SK-N-SH treated with all-trans-retinoic acid at 6 μM for 48 hours (cell line): ENCODE results near the gene C10orf120.

Experiments used
- ATAC-seq: fragments of 200-7000 bp; cut with Tn5 transposase; 3 replicates; pipeline ENCODE4 v1.9.1; 2020; ENCODE audit warnings: mild to moderate bottlenecking, moderate library complexity
- ARNTL ChIP-seq: fragments of 450-650 bp; formaldehyde crosslinking; IDR thresholded peaks from 2 replicates; pipeline ENCODE4 v1.5.0; 2020; ENCODE audit warnings: low read depth, mild to moderate bottlenecking, moderate library complexity, borderline replicate concordance
- BACH2 ChIP-seq: fragments of 250-450 bp; sonication (Bioruptor Pico); IDR thresholded peaks from 2 replicates; pipeline ENCODE4 v1.9.0; 2021; ENCODE audit warnings: mild to moderate bottlenecking, borderline replicate concordance
- CREB5 ChIP-seq: fragments of 250-450 bp; sonication (Bioruptor Pico); IDR thresholded peaks from 2 replicates; pipeline ENCODE4 v1.5.1; 2020; ENCODE audit warnings: low read depth, mild to moderate bottlenecking, moderate library complexity
- CSDC2 ChIP-seq: fragments of 250-450 bp; sonication (Bioruptor Pico); IDR thresholded peaks from 2 replicates; pipeline ENCODE4 v1.5.0; 2020; ENCODE audit warnings: mild to moderate bottlenecking, moderate library complexity
- CSRNP3 ChIP-seq: fragments of 250-450 bp; sonication (Bioruptor Pico); IDR thresholded peaks from 2 replicates; pipeline ENCODE4 v1.5.1; 2021; ENCODE audit warnings: mild to moderate bottlenecking, moderate library complexity
- ESRRG ChIP-seq: fragments of 250-450 bp; sonication (Bioruptor Pico); IDR thresholded peaks from 2 replicates; pipeline ENCODE4 v1.6.1; 2021; ENCODE audit warnings: mild to moderate bottlenecking
- GLIS3 ChIP-seq: fragments of 250-450 bp; sonication (Bioruptor Pico); IDR thresholded peaks from 2 replicates; pipeline ENCODE4 v1.5.0; 2020; ENCODE audit warnings: mild to moderate bottlenecking, moderate library complexity
- ISL1 ChIP-seq: fragments of 250-450 bp; sonication (Bioruptor Pico); IDR thresholded peaks from 2 replicates; pipeline ENCODE4 v2.1.2; 2022; ENCODE audit warnings: mild to moderate bottlenecking, moderate library complexity
- OSR1 ChIP-seq: fragments of 250-450 bp; sonication (Bioruptor Pico); IDR thresholded peaks from 2 replicates; pipeline ENCODE4 v1.8.0; 2022; ENCODE audit warnings: moderate library complexity, mild to moderate bottlenecking, inconsistent platforms
- PATZ1 ChIP-seq: fragments of 250-450 bp; sonication (Bioruptor Pico); IDR thresholded peaks from 2 replicates; pipeline ENCODE4 v1.8.0; 2020; ENCODE audit warnings: mild to moderate bottlenecking, moderate library complexity, borderline replicate concordance
- POU6F1 ChIP-seq: fragments of 250-450 bp; sonication (Bioruptor Pico); IDR thresholded peaks from 2 replicates; pipeline ENCODE4 v1.8.0; 2021; ENCODE audit warnings: low read depth, mild to moderate bottlenecking, moderate library complexity, borderline replicate concordance
- PPARA ChIP-seq: fragments of 250-450 bp; sonication (Bioruptor Pico); IDR thresholded peaks from 2 replicates; pipeline ENCODE4 v1.5.0; 2020; ENCODE audit warnings: mild to moderate bottlenecking, borderline replicate concordance
- RARB ChIP-seq: fragments of 250-450 bp; sonication (Bioruptor Pico); IDR thresholded peaks from 2 replicates; pipeline ENCODE4 v1.8.0; 2021; ENCODE audit warnings: mild to moderate bottlenecking, moderate library complexity
- SNAI2 ChIP-seq: fragments of 250-450 bp; sonication (Bioruptor Pico); IDR thresholded peaks from 2 replicates; pipeline ENCODE4 v1.5.0; 2020; ENCODE audit warnings: mild to moderate bottlenecking, moderate library complexity
- TOX ChIP-seq: fragments of 250-450 bp; sonication (Bioruptor Pico); IDR thresholded peaks from 2 replicates; pipeline ENCODE4 v1.8.0; 2021; ENCODE audit warnings: mild to moderate bottlenecking, moderate library complexity, borderline replicate concordance
- TSHZ2 ChIP-seq: fragments of 250-450 bp; sonication (Bioruptor Pico); IDR thresholded peaks from 2 replicates; pipeline ENCODE4 v1.5.0; 2020; ENCODE audit warnings: mild to moderate bottlenecking, moderate library complexity
- ZC3H10 ChIP-seq: fragments of 250-450 bp; sonication (Bioruptor Pico); IDR thresholded peaks from 2 replicates; pipeline ENCODE4 v1.5.1; 2021; ENCODE audit warnings: mild to moderate bottlenecking, moderate library complexity
- ZFP3 ChIP-seq: fragments of 250-450 bp; sonication (Bioruptor Pico); IDR thresholded peaks from 2 replicates; pipeline ENCODE4 v1.5.0; 2020; ENCODE audit warnings: mild to moderate bottlenecking, moderate library complexity
- ZFP30 ChIP-seq: fragments of 450-650 bp; formaldehyde crosslinking; IDR thresholded peaks from 2 replicates; pipeline ENCODE4 v1.5.0; 2022; ENCODE audit warnings: mild to moderate bottlenecking, moderate library complexity
- ZNF565 ChIP-seq: fragments of 450-650 bp; formaldehyde crosslinking; conservative IDR thresholded peaks from 2 replicates; pipeline ENCODE4 v1.5.0; 2020; ENCODE audit warnings: low read depth, mild to moderate bottlenecking, moderate library complexity
- ZNF70 ChIP-seq: fragments of 450-650 bp; formaldehyde crosslinking; IDR thresholded peaks from 2 replicates; pipeline ENCODE4 v1.5.0; 2020; ENCODE audit warnings: mild to moderate bottlenecking, moderate library complexity
- ZNF8 ChIP-seq: fragments of 450-650 bp; formaldehyde crosslinking; IDR thresholded peaks from 2 replicates; pipeline ENCODE4 v1.5.0; 2020; ENCODE audit warnings: mild to moderate bottlenecking, moderate library complexity

C10orf120 gene

GRCh38 chr10:122657255-122657654 is 42.4 kb downstream of the C10orf120 start (continued):
- TF ChIP-seq CSDC2 (CRISPR knock-in tag): no peak
- TF ChIP-seq ISL1 (CRISPR knock-in tag): no peak

GRCh38 chr10:122656741-122657140 is 42.9 kb downstream of the C10orf120 start:
- no peak for TF ChIP-seq GLIS3
- no peak for TF ChIP-seq ISL1 (CRISPR knock-in tag)
- TF ChIP-seq OSR1 (CRISPR knock-in tag): no peak
- no peak for TF ChIP-seq ESRRG (CRISPR knock-in tag)
- no peak for TF ChIP-seq ZNF70 (CRISPR knock-in tag)
- TF ChIP-seq PPARA (CRISPR knock-in tag): no peak
- TF ChIP-seq POU6F1 (CRISPR knock-in tag): no peak
- TF ChIP-seq CSRNP3: no peak

GRCh38 chr10:122656308-122656705 is 43.3 kb downstream of the C10orf120 start:
- no peak for ATAC-seq
- no peak for TF ChIP-seq CSDC2 (CRISPR knock-in tag)
- no peak for TF ChIP-seq CREB5 (CRISPR knock-in tag)
- no peak for TF ChIP-seq ZC3H10 (CRISPR knock-in tag)
- TF ChIP-seq ZFP3 (CRISPR knock-in tag): no peak
- TF ChIP-seq CSRNP3: no peak
- no peak for TF ChIP-seq TSHZ2 (CRISPR knock-in tag)
- no peak for TF ChIP-seq ZNF8 (CRISPR knock-in tag)
- TF ChIP-seq PATZ1 (CRISPR knock-in tag): no peak
- no peak for TF ChIP-seq ZFP30
- no peak for TF ChIP-seq SNAI2 (CRISPR knock-in tag)
- no peak for TF ChIP-seq TOX (CRISPR knock-in tag)
- TF ChIP-seq ZNF565 (CRISPR knock-in tag): no peak
- no peak for TF ChIP-seq ISL1 (CRISPR knock-in tag)
- no peak for TF ChIP-seq POU6F1 (CRISPR knock-in tag)
- no peak for TF ChIP-seq ARNTL (CRISPR knock-in tag)
- no peak for TF ChIP-seq ZNF70 (CRISPR knock-in tag)
- TF ChIP-seq BACH2 (CRISPR knock-in tag): no peak
- no peak for TF ChIP-seq RARB (CRISPR knock-in tag)

More at GRCh38 chr10:122656741-122657140, 42.9 kb downstream of the C10orf120 start:
- no peak for ATAC-seq
